ENCODE measurements around the gene ZNF780A. TPM values are rescaled to one million over a fixed set of nuclear protein-coding genes. Genes with fewer than 3 reads are reported as not detected.

The ZNF780A gene
- total RNA-seq, 1 experiment from 2014 or later: 9.0 TPM

GRCh38 chr19:40091205-40092129, 724 bp upstream of the ZNF780A start:
- BruUV-seq (replicated peaks): TSS peak; percentile 54

GRCh38 chr19:40089462-40089861, 1.3 kb downstream of the ZNF780A start:
- Histone ChIP-seq H3K79me2 (ENCODE audit: low read length) (peaks cover 39% of the 10 kb centered on the region), H2AFZ (ENCODE audit: low read length) (peak overlapping the region; percentile 95; the same call in 1 of the 2 replicates), H3K9me3 (ENCODE audit: low read length) (no peaks in the 10 kb centered on the region), H3K36me3 (ENCODE audit: low read depth, low read length) (0 out of 2 replicates have a peak, but pooled peaks cover 3% of the 10 kb centered on the region), H4K20me1 (ENCODE audit: low read length) (no peaks in the 10 kb centered on the region; the same call in 1 of the 2 replicates), H3K9ac (ENCODE audit: low read length) (peak overlapping the region; percentile 82; the same call in 1 of the 2 replicates), H3K9me2 (replicated peaks; ENCODE audit: low read length) (no peaks in the 10 kb centered on the region), H3K4me3 (ENCODE audit: low read length) (peak overlapping the region; percentile 92), H3K27ac (ENCODE audit: low read length) (0 out of 2 replicates have a peak overlapping the region, but pooled peaks have one; percentile 61), H3K4me2 (ENCODE audit: low read length) (peak overlapping the region; percentile 84), H3K4me1 (ENCODE audit: insufficient read depth, low read length) (0 out of 2 replicates have a peak, but pooled peaks cover 9% of the 10 kb centered on the region), H3K27me3 (ENCODE audit: low read length) (no peaks in the 10 kb centered on the region), H3F3A (ENCODE audit: low read length, unreplicated experiment) (no peaks in the 10 kb centered on the region)
- intact Hi-C loops (cut with micrococcal nuclease): no loop called here
- ChIA-PET CTCF (no interaction called here), POLR2A (ENCODE audit: unreplicated experiment) (no interaction called here)
- ATAC-seq (no peak), DNase-seq (no peak)
- no TSS peak for BruUV-seq (replicated peaks)
- no peak for TF ChIP-seq EZH2phosphoT487 (IDR thresholded peaks at IDR 0.05; ENCODE audit: borderline replicate concordance, low read length)
- no peak for TF ChIP-seq CTCF (conservative IDR thresholded peaks at IDR 0.05; ENCODE audit: low read depth, low read length)
- no peak for TF ChIP-seq EZH2 (IDR thresholded peaks at IDR 0.05; ENCODE audit: low read length, unreplicated experiment)

More at GRCh38 chr19:40091205-40092129, 724 bp upstream of the ZNF780A start:
- peak overlapping the region; percentile 92 for H3K4me3 ChIP-seq (ENCODE audit: low read length)
- peak overlapping the region; percentile 82 for H3K9ac ChIP-seq (ENCODE audit: low read length)
- CTCF ChIA-PET: no interaction called here
- peaks cover 36% of the 10 kb centered on the region for H3K79me2 ChIP-seq (ENCODE audit: low read length)
- H3K4me1 ChIP-seq (ENCODE audit: insufficient read depth, low read length): 0 out of 2 replicates have a peak, but pooled peaks cover 9% of the 10 kb centered on the region
- H3K4me2 ChIP-seq (ENCODE audit: low read length): peak overlapping the region; percentile 84
- peak overlapping the region; percentile 95 for H2AFZ ChIP-seq (ENCODE audit: low read length)
- peak overlapping the region; percentile 61; the same call in 1 of the 2 replicates for H3K27ac ChIP-seq (ENCODE audit: low read length)
- H3K27me3 ChIP-seq (ENCODE audit: low read length): no peaks in the 10 kb centered on the region
- ATAC-seq (no peak), DNase-seq (no peak)
- H3K9me3 ChIP-seq (ENCODE audit: low read length): no peaks in the 10 kb centered on the region
- POLR2A ChIA-PET (ENCODE audit: unreplicated experiment): interaction anchor here (0.6 to 1.6 kb wide), 3 partner anchors 19 to 1272 kb away, joined by 3 to 4 read pairs (median 3); partner anchors contain the start of genes B9D2 and PSMC4
- H3K36me3 ChIP-seq (ENCODE audit: low read depth, low read length): 0 out of 2 replicates have a peak, but pooled peaks cover 3% of the 10 kb centered on the region
- H3K9me2 ChIP-seq (replicated peaks; ENCODE audit: low read length): no peaks in the 10 kb centered on the region
- TF ChIP-seq EZH2phosphoT487 (IDR thresholded peaks at IDR 0.05; ENCODE audit: borderline replicate concordance, low read length): no peak
- no peak for TF ChIP-seq CTCF (conservative IDR thresholded peaks at IDR 0.05; ENCODE audit: low read depth, low read length)
- no peak for TF ChIP-seq EZH2 (IDR thresholded peaks at IDR 0.05; ENCODE audit: low read length, unreplicated experiment)
- H4K20me1 ChIP-seq (ENCODE audit: low read length): no peaks in the 10 kb centered on the region; the same call in 1 of the 2 replicates
- no peaks in the 10 kb centered on the region for H3F3A ChIP-seq (ENCODE audit: low read length, unreplicated experiment)
- intact Hi-C loops (cut with micrococcal nuclease): loop anchor here (10.0 kb wide), 1 partner anchor 107 kb away; no protein-coding TSS in a partner anchor
